A673 (cell line): Measurements from ENCODE around the gene THSD4.

ENCODE experiments used
- CTCF ChIP-seq: fragments of 300-800, 200-600 bp; sonication (generic); conservative IDR thresholded peaks from 2 replicates; pipeline ENCODE4 v1.5.1; 2017; ENCODE audit warnings: low read depth, mild to moderate bottlenecking, antibody characterized with exemption, low read length, moderate library complexity, mixed read lengths
- EZH2 ChIP-seq: fragments of 200-600 bp; sonication (generic); IDR thresholded peaks from 2 replicates; pipeline ENCODE4 v1.6.1; 2017; ENCODE audit warnings: borderline replicate concordance, low read depth, mild to moderate bottlenecking, mixed read lengths, antibody characterized with exemption, low read length; ENCODE audit not compliant: poor library complexity, severe bottlenecking

GRCh38 chr15:71237456-71238188, 122.4 kb downstream of the THSD4 start:
- TF ChIP-seq CTCF: no peak
- no peak for TF ChIP-seq EZH2
